Tibial nerve (tissue), 4 donors: Measurements from ENCODE around the gene GLYATL1. TPM values are rescaled to one million over a fixed set of nuclear protein-coding genes. Genes with fewer than 3 reads are reported as not detected.

Experiments used
- DNase-seq, 2 donors: peaks; one replicate each; pipeline ENCODE4 v3.0.0-alpha.2; 2019; ENCODE audit warnings: low spot score in 2 of 2
- H3K27ac ChIP-seq, 4 donors: fragments of 200-600 bp; sonication (generic) in 3 of 4; one replicate each; pipeline ENCODE4 v1.5.1; 2017 to 2019; ENCODE audit warnings: mild to moderate bottlenecking in 1 of 4
- H3K27me3 ChIP-seq, 2 donors: fragments of 200-600 bp; sonication (generic) in 1 of 2; one replicate each; pipeline versions ENCODE4 v1.5.1 to v1.6.0; 2017 to 2019
- H3K36me3 ChIP-seq, 3 donors: fragments of 200-600 bp; sonication (generic); one replicate each; pipeline ENCODE4 v1.5.1; 2018 to 2019
- H3K4me1 ChIP-seq, 4 donors: fragments of 200-600 bp; sonication (generic) in 3 of 4; one replicate each; pipeline ENCODE4 v1.5.1; 2017 to 2019
- H3K4me3 ChIP-seq, 4 donors: fragments of 200-600 bp; sonication (generic) in 3 of 4; one replicate each; pipeline ENCODE4 v1.5.1; 2017 to 2019; ENCODE audit warnings: mild to moderate bottlenecking in 1 of 4, moderate library complexity in 1 of 4
- H3K9me3 ChIP-seq, 4 donors: fragments of 200-600 bp; sonication (generic) in 3 of 4; one replicate each; pipeline ENCODE4 v1.5.1; 2017 to 2019
- CTCF ChIP-seq, 5 experiments: fragments of 200-600 bp in 3 of 5; fragments of 450-650 bp in 2 of 5; sonication (generic) in 3 of 5; IDR thresholded peaks; one replicate each; pipeline ENCODE4 v1.5.1; 2016 to 2019; ENCODE audit warnings: antibody characterized with exemption in 5 of 5, mild to moderate bottlenecking in 3 of 5, moderate library complexity in 2 of 5
- EP300 ChIP-seq, 2 donors: sonication (generic); formaldehyde crosslinking; IDR thresholded peaks; one replicate each; pipeline ENCODE4 v1.6.1; 2017; ENCODE audit warnings: antibody characterized with exemption in 2 of 2, mild to moderate bottlenecking in 1 of 2
- POLR2A ChIP-seq, 2 donors: fragments of 450-650 bp; IDR thresholded peaks; one replicate each; pipeline ENCODE4 v1.6.1; 2017; ENCODE audit warnings: antibody characterized with exemption in 2 of 2, mild to moderate bottlenecking in 2 of 2, moderate library complexity in 2 of 2
- WGBS, 2 donors: methylation state at CpG; one replicate each; pipeline ENCODE4 v1.1.5; 2018; 5-methylcytosine and 5-hydroxymethylcytosine counted together
- total RNA-seq, 4 donors: library from RNA; depleted of rRNA; stranded (reverse); fragments of >200 nt; gene quantifications; one replicate each; pipeline ENCODE4 v1.1.0, GENCODE V29; 2016

The GLYATL1 gene
- total RNA-seq, 4 donors from 2014 or later: not detected

DNA sequence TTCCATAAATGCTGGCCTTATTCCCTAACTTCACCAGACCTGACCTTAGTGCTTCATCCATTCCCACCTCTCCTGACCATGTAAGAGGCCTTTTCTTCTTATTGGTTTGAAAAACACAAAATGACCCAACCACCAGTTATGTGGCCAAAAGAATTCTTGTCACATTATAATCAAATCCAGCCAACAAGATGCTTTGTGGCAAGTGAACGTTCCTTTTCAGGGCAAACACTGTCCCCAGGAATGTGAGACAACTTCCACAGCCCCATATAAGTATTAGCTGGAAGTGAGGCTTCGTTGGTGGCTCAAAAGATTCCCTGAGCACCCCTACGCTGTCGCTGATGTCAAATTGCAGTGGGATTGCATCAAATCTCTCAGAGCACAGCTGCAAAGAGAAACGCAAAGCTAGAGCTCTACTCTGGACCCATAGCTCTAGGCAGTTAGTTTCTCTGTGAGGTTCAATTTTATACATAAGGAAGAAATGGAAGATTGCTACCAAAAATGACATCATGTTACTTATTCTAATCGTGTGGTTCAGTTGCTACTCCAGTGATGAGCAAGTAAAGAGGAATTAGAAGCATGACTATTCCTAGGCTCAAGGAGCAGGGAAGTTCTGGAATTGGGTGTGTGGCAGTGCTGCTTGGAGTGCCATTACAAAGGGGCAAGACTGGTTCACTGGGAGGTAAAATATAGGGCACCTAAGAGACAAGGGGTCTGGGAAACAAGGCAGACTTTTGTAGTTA is 26.1 kb downstream of the GLYATL1 start:
- DNase-seq: no peak
- no peak overlapping the region for H3K27ac ChIP-seq
- TF ChIP-seq EP300 (IDR thresholded peaks at IDR 0.05) (no peak), CTCF (IDR thresholded peaks at IDR 0.05) (no peak), POLR2A (IDR thresholded peaks at IDR 0.05) (no peak)

GRCh38 chr11:58968251-58968711 is 29.0 kb downstream of the GLYATL1 start:
- Histone ChIP-seq H3K4me3 (no peak overlapping the region), H3K27me3 (no peaks in the 10 kb centered on the region), H3K9me3 (peaks cover 0 to 15% (median 3%) of the 10 kb centered on the region in 4 donors), H3K4me1 (no peaks in the 10 kb centered on the region), H3K36me3 (no peaks in the 10 kb centered on the region), H3K27ac (no peak overlapping the region)
- WGBS, 2 donors: 38 to 41% methylated on average over 16 to 22 of the region's 26 CpGs
- DNase-seq: no peak
- TF ChIP-seq EP300 (IDR thresholded peaks at IDR 0.05) (no peak), POLR2A (IDR thresholded peaks at IDR 0.05) (no peak), CTCF (IDR thresholded peaks at IDR 0.05) (no peak)

More for the DNA sequence above, 26.1 kb downstream of the GLYATL1 start:
- Histone ChIP-seq H3K27me3 (peaks cover 0 to 4% of the 10 kb centered on the region in 2 donors), H3K4me1 (no peaks in the 10 kb centered on the region), H3K4me3 (no peak overlapping the region), H3K36me3 (no peaks in the 10 kb centered on the region), H3K9me3 (no peaks in the 10 kb centered on the region)
- WGBS, 2 donors: 56 to 68% methylated on average over 6 of the region's 6 CpGs

DNA sequence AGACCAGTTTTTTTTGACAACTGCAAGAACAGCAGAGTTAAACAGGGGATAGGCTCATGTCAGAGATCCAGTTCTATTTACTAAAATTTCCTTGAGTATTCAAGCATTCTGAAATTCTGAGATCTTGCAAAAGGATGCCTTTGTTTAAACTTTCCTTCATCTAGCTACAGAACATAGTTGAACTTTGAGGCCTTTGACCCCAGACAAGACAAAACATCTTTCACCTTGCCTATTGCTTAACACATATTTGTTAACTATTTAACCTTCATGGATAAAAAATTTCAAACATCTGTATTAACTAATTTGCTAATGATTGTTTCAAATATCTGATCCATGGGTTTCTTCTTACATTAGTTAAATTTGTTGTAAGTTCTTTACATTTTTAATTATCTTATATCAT is 38.2 kb downstream of the GLYATL1 start:
- Histone ChIP-seq H3K36me3 (no peaks in the 10 kb centered on the region), H3K4me3 (no peak overlapping the region), H3K27ac (no peak overlapping the region), H3K27me3 (no peaks in the 10 kb centered on the region), H3K4me1 (no peaks in the 10 kb centered on the region), H3K9me3 (peaks cover 0 to 17% (median under 1%) of the 10 kb centered on the region in 4 donors)
- no peak for TF ChIP-seq CTCF (IDR thresholded peaks at IDR 0.05)
- TF ChIP-seq POLR2A (IDR thresholded peaks at IDR 0.05): no peak
- TF ChIP-seq EP300 (IDR thresholded peaks at IDR 0.05): no peak
- no peak for DNase-seq

GRCh38 chr11:58979222-58979621 is 39.9 kb downstream of the GLYATL1 start:
- WGBS, 2 donors: 78 to 83% methylated on average over 2 of the region's 2 CpGs
- no peak overlapping the region for H3K4me3 ChIP-seq
- H3K4me1 ChIP-seq: no peaks in the 10 kb centered on the region
- TF ChIP-seq POLR2A (IDR thresholded peaks at IDR 0.05): no peak
- TF ChIP-seq CTCF (IDR thresholded peaks at IDR 0.05): no peak
- TF ChIP-seq EP300 (IDR thresholded peaks at IDR 0.05): no peak
- H3K9me3 ChIP-seq: peaks cover 0 to 4% (median 0%) of the 10 kb centered on the region in 4 donors
- no peak overlapping the region for H3K27ac ChIP-seq
- no peak for DNase-seq
- no peaks in the 10 kb centered on the region for H3K27me3 ChIP-seq
- H3K36me3 ChIP-seq: no peaks in the 10 kb centered on the region

DNA sequence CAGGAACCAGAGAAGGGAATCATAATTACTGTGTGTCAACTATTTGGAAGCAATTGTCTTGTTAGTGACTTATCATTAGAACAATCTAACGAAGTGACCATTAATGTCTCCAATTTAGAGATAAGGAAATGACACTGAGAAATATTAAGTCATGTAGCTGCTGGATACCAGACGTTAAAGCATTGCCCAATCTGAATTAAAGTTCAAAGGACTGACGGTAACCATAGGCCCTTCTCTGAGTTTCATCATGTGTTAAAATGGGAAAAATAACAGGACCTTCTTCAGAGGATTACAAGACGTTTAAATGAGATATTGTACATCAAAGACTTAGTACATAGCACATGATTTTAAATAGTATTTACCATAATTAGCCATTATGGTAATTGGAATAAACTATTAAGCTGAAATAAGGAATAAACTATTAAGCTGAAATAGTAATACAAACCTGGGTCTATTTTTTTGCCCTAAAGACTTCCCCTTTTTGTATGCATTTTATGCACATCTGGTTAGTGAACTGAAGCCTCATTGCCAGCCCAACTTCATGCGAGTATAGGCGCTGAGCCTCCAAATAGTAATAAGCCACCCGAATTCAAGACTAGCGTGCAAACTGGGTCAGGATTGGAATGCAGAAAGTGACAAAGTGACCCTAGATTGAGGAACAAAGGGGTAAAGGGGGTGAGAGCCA is 41.0 kb downstream of the GLYATL1 start:
- no peak overlapping the region for H3K27ac ChIP-seq
- 63 to 75% methylated on average over 8 of the region's 8 CpGs for WGBS, 2 donors
- H3K27me3 ChIP-seq: no peaks in the 10 kb centered on the region
- DNase-seq: no peak
- TF ChIP-seq EP300 (IDR thresholded peaks at IDR 0.05) (no peak), CTCF (IDR thresholded peaks at IDR 0.05) (no peak), POLR2A (IDR thresholded peaks at IDR 0.05) (no peak)
- no peak overlapping the region for H3K4me3 ChIP-seq
- no peaks in the 10 kb centered on the region for H3K9me3 ChIP-seq
- no peaks in the 10 kb centered on the region for H3K36me3 ChIP-seq
- H3K4me1 ChIP-seq: no peaks in the 10 kb centered on the region
